Islet of Langerhans (tissue), 1 donor: Measurements from ENCODE around the gene SYPL2.

Experiments
- FAIRE-seq: peaks from one replicate; lab custom pipeline; 2011; peaks lifted over from hg19 to GRCh38; lab: Jason Lieb, UNC

SYPL2 gene

GRCh38 chr1:109492779-109493178 lies 26.4 kb downstream of the SYPL2 start:
- no peak for FAIRE-seq

- no peak for FAIRE-seq
These were observed 26.9 kb downstream of the SYPL2 start for GRCh38 chr1:109493227-109493626.

- no peak for FAIRE-seq
These were observed 27.6 kb downstream of the SYPL2 start, which contains the start of gene CYB561D1 for GRCh38 chr1:109493805-109494539. Gene CYB561D1 (plus strand): TSS chr1:109494094. CDS start chr1:109494140, 46 bp downstream.

- no peak for FAIRE-seq
These were observed 29.4 kb downstream of the SYPL2 start for GRCh38 chr1:109495738-109496137.

GRCh38 chr1:109497449-109498160 lies 31.3 kb downstream of the SYPL2 start:
- no peak for FAIRE-seq

GRCh38 chr1:109498161-109498801 lies 31.9 kb downstream of the SYPL2 start:
- FAIRE-seq, result no peak

- no peak for FAIRE-seq
These were observed 32.7 kb downstream of the SYPL2 start for GRCh38 chr1:109499081-109499480.

- FAIRE-seq, result no peak
These were observed 33.6 kb downstream of the SYPL2 start for GRCh38 chr1:109499661-109500536.

GRCh38 chr1:109500941-109501381 lies 34.6 kb downstream of the SYPL2 start:
- no peak for FAIRE-seq

GRCh38 chr1:109501644-109502363 lies 35.5 kb downstream of the SYPL2 start:
- FAIRE-seq, result no peak

- FAIRE-seq, result no peak
These were observed 36.1 kb downstream of the SYPL2 start for GRCh38 chr1:109502364-109502851.

GRCh38 chr1:109503935-109504334 lies 37.6 kb downstream of the SYPL2 start:
- no peak for FAIRE-seq

- no peak for FAIRE-seq
These were observed 38.6 kb downstream of the SYPL2 start for GRCh38 chr1:109504974-109505373.

GRCh38 chr1:109508001-109508872 lies 41.9 kb downstream of the SYPL2 start:
- no peak for FAIRE-seq

GRCh38 chr1:109508873-109509175 lies 42.5 kb downstream of the SYPL2 start:
- no peak for FAIRE-seq

- FAIRE-seq, result no peak
These were observed 43.1 kb downstream of the SYPL2 start, which contains the start of gene AMIGO1 for GRCh38 chr1:109509176-109510134. Gene AMIGO1 (minus strand): TSS chr1:109509727. CDS start chr1:109508912, 815 bp downstream.

GRCh38 chr1:109513110-109513710 lies 46.9 kb downstream of the SYPL2 start:
- no peak for FAIRE-seq

- FAIRE-seq, result no peak
These were observed 48.5 kb downstream of the SYPL2 start for GRCh38 chr1:109514846-109515245.

- FAIRE-seq, result no peak
These were observed 50.5 kb downstream of the SYPL2 start for GRCh38 chr1:109516872-109517271.
